Sciatic nerve (tissue), 2 donors: Measurements from ENCODE around the gene EEFSEC. TPM values are rescaled to one million over a fixed set of nuclear protein-coding genes. Genes with fewer than 3 reads are reported as not detected.

Experiments
- ATAC-seq: fragments of 200-7000 bp; cut with Tn5 transposase; one replicate; pipeline ENCODE4 v1.9.1; 2020; ENCODE audit warnings: mild to moderate bottlenecking, moderate library complexity
- DNase-seq: peaks from one replicate; pipeline ENCODE4 v3.0.0-alpha.2; 2020; ENCODE audit warnings: low spot score
- intact Hi-C: fragments of 100-400 bp; cut with DNase I; formaldehyde crosslinking; loops from one replicate; pipeline ENCODE4 v1.14.2; 2022
- total RNA-seq: library from RNA; stranded (reverse); fragmentation: NEBNext Ultra II Directional; extraction: Animal tissue kit (Norgen Biotek cat#: 25700); gene quantifications from one replicate; pipeline ENCODE4 v1.2.1, GENCODE V29; 2021
- donor health status: DM: no; HTN: no; CAD: no.
- donor health status: DM: no; HTN: no; CAD: no.

EEFSEC gene
- total RNA-seq, 1 donor from 2014 or later: 14.8 TPM

- no peak for DNase-seq
- no peak for ATAC-seq
- intact Hi-C loops: no loop called here
Observed at GRCh38 chr3:128382221-128382807, 229.0 kb downstream of the EEFSEC start.

DNA sequence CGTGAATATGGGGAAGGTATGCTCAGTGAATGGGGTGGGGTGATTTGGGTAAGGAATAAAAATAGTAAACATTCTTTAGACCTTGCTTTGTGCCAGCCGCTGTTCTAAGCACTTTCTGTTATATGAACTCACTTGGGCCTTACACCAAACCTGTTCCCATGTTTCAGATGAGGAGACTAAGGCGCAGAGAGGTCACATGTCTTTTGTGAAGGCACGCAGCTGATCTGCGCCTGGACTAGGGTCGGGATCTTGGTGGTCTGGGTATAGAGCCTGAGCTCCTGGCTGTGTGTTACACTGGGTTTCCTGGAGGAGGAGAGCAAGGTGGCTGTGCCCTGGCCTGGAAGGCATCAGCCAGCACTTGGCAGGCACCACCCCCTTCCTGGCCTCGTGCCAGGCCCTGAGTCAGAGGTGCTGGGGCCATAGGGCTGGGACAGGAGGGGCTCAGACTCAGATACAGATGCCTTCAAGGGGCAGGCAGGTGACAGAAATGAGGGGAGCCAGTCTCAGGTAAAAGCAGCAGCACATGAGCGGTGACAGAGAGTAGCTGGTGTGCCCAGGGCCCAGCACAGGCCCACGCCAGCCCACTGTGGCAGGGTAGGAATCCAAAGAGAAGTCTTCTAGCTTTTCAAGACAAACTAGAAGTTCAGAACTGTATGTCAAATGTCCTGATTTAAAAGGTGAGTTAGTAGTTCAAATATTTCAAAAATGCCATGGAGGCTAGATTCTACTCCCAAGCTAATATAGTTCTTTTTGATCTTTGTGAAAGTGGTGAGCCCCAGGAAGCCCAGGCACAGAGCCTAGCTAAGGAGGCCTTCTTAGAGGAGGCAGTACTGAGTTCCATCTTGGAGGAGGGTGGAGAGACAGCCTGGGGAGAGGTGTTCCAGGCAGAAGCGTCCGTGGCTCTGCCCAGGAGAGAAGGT lies 230.3 kb downstream of the EEFSEC start:
- intact Hi-C loops: no loop called here
- ATAC-seq (no peak), DNase-seq (peak; percentile 76)

- peak; percentile 70 for DNase-seq
- peak; percentile 86 for ATAC-seq
- intact Hi-C loops: no loop called here
Observed at GRCh38 chr3:128385080-128385832, 232.0 kb downstream of the EEFSEC start.

- DNase-seq: no peak
- no peak for ATAC-seq
- intact Hi-C loops: no loop called here
Observed at GRCh38 chr3:128388932-128389331, 235.7 kb downstream of the EEFSEC start.

DNA sequence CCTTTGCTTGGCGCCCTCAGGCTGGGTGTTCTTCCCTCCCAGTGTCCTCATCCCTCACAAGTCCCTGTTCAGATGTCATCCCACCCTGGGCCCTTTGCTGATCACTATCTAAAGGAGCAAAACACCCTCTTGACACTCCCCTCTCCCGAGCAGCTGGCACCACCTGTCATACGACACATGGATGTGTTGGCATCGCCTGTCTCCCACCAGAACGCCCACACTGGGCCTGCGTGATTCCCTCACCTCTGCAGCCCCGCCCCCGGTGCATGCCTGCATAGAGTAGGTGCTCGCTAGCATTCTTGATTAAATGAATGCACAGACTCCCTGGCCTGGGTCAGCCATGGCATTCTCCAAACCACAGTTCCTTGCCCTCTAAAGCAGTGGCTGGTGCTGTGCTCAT lies 237.6 kb downstream of the EEFSEC start:
- intact Hi-C loops: no loop called here
- DNase-seq: no peak
- ATAC-seq: no peak

DNA sequence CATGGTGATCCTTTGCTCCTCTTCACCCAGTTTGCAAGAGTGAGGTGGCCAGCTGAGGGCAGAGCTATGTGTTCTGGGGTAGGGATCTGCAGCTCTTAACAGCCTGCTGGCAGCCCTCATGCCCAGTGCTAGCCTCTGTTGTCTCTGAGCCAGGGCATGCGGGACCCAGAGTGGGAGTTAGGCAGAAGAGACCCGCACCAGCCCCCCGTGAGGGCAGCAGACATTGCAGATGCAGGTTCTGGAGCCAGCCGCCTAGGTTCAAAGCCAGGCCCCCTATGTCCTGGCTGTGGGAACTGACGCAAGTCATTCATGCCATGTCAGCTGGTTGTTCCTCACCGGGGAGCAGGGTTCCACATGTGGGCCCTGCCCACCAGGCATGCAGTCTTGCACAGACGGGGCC lies 238.7 kb downstream of the EEFSEC start:
- intact Hi-C loops: no loop called here
- no peak for ATAC-seq
- no peak for DNase-seq

GRCh38 chr3:128392818-128393544 lies 239.7 kb downstream of the EEFSEC start:
- ATAC-seq: no peak
- intact Hi-C loops: no loop called here
- no peak for DNase-seq

- DNase-seq (no peak), ATAC-seq (no peak)
- intact Hi-C loops: no loop called here
Observed at GRCh38 chr3:128394033-128394432, 240.8 kb downstream of the EEFSEC start.

- no peak for ATAC-seq
- no peak for DNase-seq
- intact Hi-C loops: no loop called here
Observed at GRCh38 chr3:128395046-128395445, 241.8 kb downstream of the EEFSEC start.

DNA sequence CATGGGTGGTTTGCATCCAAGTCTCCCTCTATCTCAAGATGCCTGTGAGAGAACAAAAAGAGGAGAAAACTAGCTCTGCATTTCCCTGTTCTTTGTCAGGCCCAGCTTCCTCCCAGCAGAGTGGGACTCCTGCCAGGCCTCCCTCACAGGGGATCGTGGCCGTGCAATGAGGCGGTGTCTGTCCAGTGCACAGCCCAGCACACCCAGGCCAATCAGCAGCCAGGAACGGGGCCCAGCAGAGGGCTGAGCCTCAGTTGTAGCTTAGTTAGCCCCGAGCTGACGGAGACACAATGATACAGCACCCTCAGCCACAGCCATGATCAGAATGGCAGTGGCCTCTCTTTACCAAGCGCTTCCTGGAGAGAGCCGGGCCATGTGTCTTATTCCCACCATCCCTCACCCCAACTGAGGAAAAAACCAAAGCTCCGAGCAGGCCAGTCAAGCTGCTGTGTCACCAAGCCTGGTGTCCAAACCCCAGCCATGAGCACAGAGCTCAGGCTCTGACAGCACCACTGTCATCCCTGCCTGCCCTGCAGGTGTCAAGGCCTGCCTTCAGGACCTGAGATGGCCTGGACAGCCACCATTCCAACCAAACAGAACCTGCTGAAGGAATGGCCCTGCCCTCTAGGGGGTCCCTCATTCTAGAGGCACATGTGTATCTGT lies 242.3 kb downstream of the EEFSEC start:
- DNase-seq (peak; percentile 83), ATAC-seq (peak; percentile 84)

GRCh38 chr3:128397484-128397883 lies 244.2 kb downstream of the EEFSEC start:
- no peak for ATAC-seq
- intact Hi-C loops: no loop called here
- no peak for DNase-seq

More for the DNA sequence above, 242.3 kb downstream of the EEFSEC start:
- intact Hi-C loops: no loop called here

GRCh38 chr3:128398586-128398985 lies 245.3 kb downstream of the EEFSEC start:
- intact Hi-C loops: no loop called here
- no peak for DNase-seq
- ATAC-seq: no peak

DNA sequence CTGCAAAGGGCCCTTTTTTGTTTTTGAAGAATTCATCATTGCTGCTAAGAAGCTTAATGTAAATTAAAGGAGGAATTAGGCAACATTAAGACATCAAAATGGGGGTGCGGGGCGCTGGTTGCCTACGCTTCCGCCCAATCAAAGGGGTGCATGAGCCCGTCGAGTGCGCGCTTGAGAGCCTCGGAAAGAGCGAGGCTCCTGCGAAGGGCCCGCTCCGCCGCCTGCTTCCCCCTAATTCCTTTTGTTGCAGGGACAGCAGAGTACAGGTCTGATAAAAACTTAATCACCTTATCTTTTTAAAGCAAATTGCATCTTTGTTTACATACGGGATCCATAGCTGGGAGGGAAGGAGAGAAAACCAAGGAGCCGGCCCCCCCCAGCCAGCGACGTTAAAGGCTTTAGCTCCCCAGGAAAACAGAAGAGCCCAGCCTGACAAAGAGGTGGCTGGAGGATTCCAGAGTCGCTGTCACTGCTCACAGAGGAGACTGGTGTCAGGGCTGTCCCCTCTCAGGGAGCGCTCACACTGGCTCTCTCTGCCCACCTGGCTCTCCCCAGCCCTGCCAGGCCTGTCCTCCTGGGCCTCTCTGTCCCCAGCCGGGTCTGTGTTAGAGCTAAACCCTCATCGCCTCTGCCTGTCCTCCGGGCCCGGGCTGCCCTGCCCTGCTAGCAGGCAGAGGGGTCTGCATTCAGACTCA lies 246.1 kb downstream of the EEFSEC start:
- DNase-seq (no peak), ATAC-seq (no peak)
- intact Hi-C loops: no loop called here

- DNase-seq (no peak), ATAC-seq (no peak)
- intact Hi-C loops: no loop called here
Observed at GRCh38 chr3:128400671-128401070, 247.4 kb downstream of the EEFSEC start.

DNA sequence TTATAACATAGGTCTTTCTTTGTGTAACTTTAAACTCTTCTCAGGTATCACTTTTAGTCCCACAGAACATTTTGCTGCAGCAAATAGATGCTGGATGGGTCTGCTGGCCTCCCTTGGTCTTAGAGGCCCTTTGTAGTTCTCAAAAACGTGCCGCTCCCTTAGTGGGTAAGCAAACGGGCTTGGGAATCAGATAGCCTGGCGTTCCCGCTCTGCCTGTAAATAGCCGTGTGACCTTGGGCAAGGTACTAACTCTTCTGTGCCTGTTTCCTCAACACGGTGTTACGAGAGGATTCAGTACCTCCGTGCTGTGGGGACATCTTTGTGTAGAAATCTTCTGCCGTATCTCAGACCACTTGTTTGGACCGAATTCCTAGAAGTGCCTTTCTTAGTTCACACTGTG lies 249.0 kb downstream of the EEFSEC start:
- ATAC-seq: no peak
- no peak for DNase-seq
- intact Hi-C loops: no loop called here

GRCh38 chr3:128402998-128403397 lies 249.7 kb downstream of the EEFSEC start:
- no peak for DNase-seq
- intact Hi-C loops: no loop called here

DNA sequence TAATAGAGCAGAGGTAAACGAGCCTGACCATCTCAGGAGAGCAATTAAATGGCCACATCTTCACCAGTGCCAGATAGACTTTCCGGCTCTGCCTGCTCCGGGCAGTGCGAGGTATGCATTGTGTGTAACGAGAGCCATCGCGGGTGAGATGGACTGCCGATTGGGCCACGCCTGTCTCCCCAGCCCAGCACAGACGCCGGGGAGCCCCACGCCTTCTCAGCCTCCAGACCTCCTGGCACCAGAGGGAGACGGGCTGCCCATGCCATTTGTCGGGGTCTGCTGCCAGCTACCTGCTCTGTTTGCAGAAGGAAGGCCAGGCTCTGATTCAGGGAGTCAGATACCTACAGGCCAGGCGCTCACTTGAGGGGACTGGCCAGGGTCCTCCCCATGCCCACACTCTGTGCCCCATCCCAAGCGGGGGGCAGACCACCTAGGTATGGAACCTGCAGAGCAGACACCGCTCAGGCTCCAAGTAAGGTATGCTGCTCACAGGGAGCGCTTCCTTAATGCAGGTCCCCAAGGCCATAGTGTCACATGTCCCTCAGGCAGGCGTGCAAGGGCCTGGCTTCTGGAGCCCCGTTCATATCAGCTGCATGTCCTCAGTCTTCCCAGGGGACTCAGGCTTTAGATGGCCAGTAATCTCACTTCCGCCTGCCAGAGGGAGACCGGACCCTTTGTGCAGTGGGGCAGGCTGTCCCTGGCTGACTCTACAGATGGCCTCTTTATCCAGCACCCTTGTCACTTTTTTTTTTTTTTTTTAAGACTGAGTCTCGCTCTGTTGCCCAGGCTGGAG lies 251.2 kb downstream of the EEFSEC start:
- DNase-seq (no peak), ATAC-seq (no peak)
- intact Hi-C loops: no loop called here

More at GRCh38 chr3:128402998-128403397, 249.7 kb downstream of the EEFSEC start:
- no peak for ATAC-seq
